ENCODE measurements around the gene ZNF780A.
"Not testable (repeated sequence)": the region's sequence is repeated elsewhere in the genome, so short reads cannot be mapped to it uniquely, and the experiment has no call there.

ZNF780A gene

GRCh38 chr19:40084948-40085347, 5.8 kb downstream of the ZNF780A start:
- DNase-seq (ENCODE audit: low read depth in 2 of 2), result no peak

- DNase-seq (ENCODE audit: low read depth in 2 of 2), result no peak
These were observed 9.3 kb downstream of the ZNF780A start for GRCh38 chr19:40081411-40081810.

- no peak for DNase-seq (ENCODE audit: low read depth in 2 of 2)
These were observed 10.5 kb downstream of the ZNF780A start for GRCh38 chr19:40080289-40080688.

GRCh38 chr19:40078377-40078776, 12.4 kb downstream of the ZNF780A start:
- DNase-seq (ENCODE audit: low read depth in 2 of 2), result no peak

GRCh38 chr19:40070058-40070457, 20.7 kb downstream of the ZNF780A start:
- DNase-seq (ENCODE audit: low read depth in 2 of 2), result no peak

GRCh38 chr19:40059624-40060023, 31.1 kb downstream of the ZNF780A start:
- DNase-seq (ENCODE audit: low read depth in 2 of 2), result no peak

- DNase-seq (ENCODE audit: low read depth in 2 of 2), result no peak
These were observed 33.6 kb downstream of the ZNF780A start for GRCh38 chr19:40057166-40057565.

GRCh38 chr19:40056505-40056904, 34.2 kb downstream of the ZNF780A start:
- no peak for DNase-seq (ENCODE audit: low read depth in 2 of 2)

- DNase-seq (ENCODE audit: low read depth in 2 of 2), result peak; percentile 41 to 62
These were observed 34.8 kb downstream of the ZNF780A start, which contains the start of gene ZNF780B for GRCh38 chr19:40055832-40056504. ZNF780B (minus strand) TSS chr19:40056231; CDS start chr19:40050332, 5,899 bp downstream.

- DNase-seq (ENCODE audit: low read depth in 2 of 2), result no peak
These were observed 35.7 kb downstream of the ZNF780A start for GRCh38 chr19:40055049-40055448.

- no peak for DNase-seq (ENCODE audit: low read depth in 2 of 2)
These were observed 36.1 kb downstream of the ZNF780A start for GRCh38 chr19:40054632-40055031.

GRCh38 chr19:40053491-40053890, 37.3 kb downstream of the ZNF780A start:
- no peak for DNase-seq (ENCODE audit: low read depth in 2 of 2)

GRCh38 chr19:40041718-40042117, 49.0 kb downstream of the ZNF780A start:
- DNase-seq (ENCODE audit: low read depth in 2 of 2), result not testable (repeated sequence)

- DNase-seq (ENCODE audit: low read depth in 2 of 2), result not testable (repeated sequence)
These were observed 52.7 kb downstream of the ZNF780A start for GRCh38 chr19:40038047-40038446.

GRCh38 chr19:40035996-40036395, 54.7 kb downstream of the ZNF780A start:
- DNase-seq (ENCODE audit: low read depth in 2 of 2), result no peak

GRCh38 chr19:40033989-40034560, 56.7 kb downstream of the ZNF780A start:
- DNase-seq (ENCODE audit: low read depth in 2 of 2), result no peak

- no peak for DNase-seq (ENCODE audit: low read depth in 2 of 2)
These were observed 64.2 kb downstream of the ZNF780A start for GRCh38 chr19:40026597-40026970.

- DNase-seq (ENCODE audit: low read depth in 2 of 2), result no peak
These were observed 64.7 kb downstream of the ZNF780A start for GRCh38 chr19:40025938-40026596.

GRCh38 chr19:40023969-40024368, 66.8 kb downstream of the ZNF780A start:
- DNase-seq (ENCODE audit: low read depth in 2 of 2), result no peak
